HG02981 (cell line): ENCODE data around the gene SLC6A12.

ENCODE experiments used
- ATAC-seq: cut with Tn5 transposase; IDR thresholded peaks from one replicate; pipeline ENCODE4 v1.9.1; 2021; ENCODE audit warnings: mild to moderate bottlenecking, moderate library complexity; ENCODE audit not compliant: unreplicated experiment

SLC6A12 gene

DNA sequence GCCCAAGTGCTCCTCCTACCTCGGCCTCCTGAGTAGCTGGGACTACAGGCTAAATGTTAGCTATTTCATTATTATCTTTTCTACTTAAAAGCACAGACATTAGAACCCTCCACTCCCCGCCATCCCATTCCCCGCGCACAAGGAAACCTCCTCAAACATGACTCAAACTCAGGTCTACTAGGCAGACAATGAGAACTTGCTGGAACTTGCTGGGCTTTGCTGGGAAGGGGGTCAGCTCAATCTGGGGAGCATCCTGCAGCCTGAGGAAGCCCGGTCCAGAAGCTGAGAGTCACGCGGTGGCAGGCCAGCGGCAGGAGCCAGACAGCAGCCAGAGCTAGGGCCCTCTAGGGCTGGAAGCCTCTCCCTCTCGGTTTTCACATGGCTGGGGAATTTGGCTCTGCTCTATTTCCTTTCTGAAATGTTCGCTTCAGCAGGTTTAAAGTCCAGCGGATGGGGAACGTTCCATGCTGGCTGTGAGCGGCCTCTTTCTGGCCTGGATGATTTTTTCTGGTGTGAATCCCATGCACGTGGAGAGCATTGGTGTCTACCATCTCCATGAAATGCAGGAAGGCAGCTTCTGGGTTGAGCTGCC is 68.5 kb downstream of the SLC6A12 start:
- no peak for ATAC-seq

- no peak for ATAC-seq
Measured at GRCh38 chr12:144650-145284, 69.2 kb downstream of the SLC6A12 start.

DNA sequence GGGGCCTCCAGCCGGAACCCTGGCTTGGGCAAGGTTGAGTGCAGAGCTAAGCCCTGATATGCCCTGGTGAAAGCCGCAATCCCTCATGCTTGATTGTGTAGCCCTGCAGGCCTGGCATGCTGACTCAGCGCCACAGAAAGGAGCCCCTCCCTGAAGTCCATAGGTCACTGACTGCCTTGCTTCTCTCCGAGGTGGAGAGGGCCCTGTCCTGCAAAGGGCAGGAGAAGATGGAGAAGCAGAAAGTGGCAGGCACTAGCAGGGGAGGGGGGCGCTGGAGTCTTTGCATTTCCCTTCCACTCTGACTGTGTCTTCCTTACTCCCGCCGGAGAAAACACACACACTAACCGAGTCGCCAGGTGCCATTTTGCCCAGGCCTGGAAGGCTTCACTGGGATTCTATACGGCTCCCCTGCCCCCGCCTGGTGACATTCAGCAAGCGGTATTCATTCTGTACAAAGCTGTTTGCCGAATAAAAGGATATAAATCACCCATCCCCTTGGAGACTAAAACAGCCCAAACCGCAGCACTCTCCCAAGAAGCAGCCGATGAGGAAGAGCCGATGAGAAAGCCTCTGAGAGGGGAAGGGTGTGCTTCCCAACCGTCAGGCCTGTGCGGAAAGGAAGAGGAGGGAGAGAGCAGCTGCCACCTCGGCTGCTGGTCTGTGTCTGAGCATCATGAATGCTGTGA is 69.8 kb downstream of the SLC6A12 start:
- no peak for ATAC-seq

- no peak for ATAC-seq
Measured at GRCh38 chr12:140162-140561, 73.8 kb downstream of the SLC6A12 start.
